Tibial nerve (tissue), 4 donors: ENCODE data around the gene STXBP6. TPM values are rescaled to one million over a fixed set of nuclear protein-coding genes. Genes with fewer than 3 reads are reported as not detected.

Experiments used
- DNase-seq, 2 donors: peaks; one replicate each; pipeline ENCODE4 v3.0.0-alpha.2; 2019; ENCODE audit warnings: low spot score in 2 of 2
- H3K27ac ChIP-seq, 4 donors: fragments of 200-600 bp; sonication (generic) in 3 of 4; one replicate each; pipeline ENCODE4 v1.5.1; 2017 to 2019; ENCODE audit warnings: mild to moderate bottlenecking in 1 of 4
- H3K27me3 ChIP-seq, 2 donors: fragments of 200-600 bp; sonication (generic) in 1 of 2; one replicate each; pipeline versions ENCODE4 v1.5.1 to v1.6.0; 2017 to 2019
- H3K36me3 ChIP-seq, 3 donors: fragments of 200-600 bp; sonication (generic); one replicate each; pipeline ENCODE4 v1.5.1; 2018 to 2019
- H3K4me1 ChIP-seq, 4 donors: fragments of 200-600 bp; sonication (generic) in 3 of 4; one replicate each; pipeline ENCODE4 v1.5.1; 2017 to 2019
- H3K4me3 ChIP-seq, 4 donors: fragments of 200-600 bp; sonication (generic) in 3 of 4; one replicate each; pipeline ENCODE4 v1.5.1; 2017 to 2019; ENCODE audit warnings: mild to moderate bottlenecking in 1 of 4, moderate library complexity in 1 of 4
- H3K9me3 ChIP-seq, 4 donors: fragments of 200-600 bp; sonication (generic) in 3 of 4; one replicate each; pipeline ENCODE4 v1.5.1; 2017 to 2019
- CTCF ChIP-seq, 5 experiments: fragments of 200-600 bp in 3 of 5; fragments of 450-650 bp in 2 of 5; sonication (generic) in 3 of 5; IDR thresholded peaks; one replicate each; pipeline ENCODE4 v1.5.1; 2016 to 2019; ENCODE audit warnings: antibody characterized with exemption in 5 of 5, mild to moderate bottlenecking in 3 of 5, moderate library complexity in 2 of 5
- EP300 ChIP-seq, 2 donors: sonication (generic); formaldehyde crosslinking; IDR thresholded peaks; one replicate each; pipeline ENCODE4 v1.6.1; 2017; ENCODE audit warnings: antibody characterized with exemption in 2 of 2, mild to moderate bottlenecking in 1 of 2
- POLR2A ChIP-seq, 2 donors: fragments of 450-650 bp; IDR thresholded peaks; one replicate each; pipeline ENCODE4 v1.6.1; 2017; ENCODE audit warnings: antibody characterized with exemption in 2 of 2, mild to moderate bottlenecking in 2 of 2, moderate library complexity in 2 of 2
- WGBS, 2 donors: methylation state at CpG; one replicate each; pipeline ENCODE4 v1.1.5; 2018; 5-methylcytosine and 5-hydroxymethylcytosine counted together
- total RNA-seq, 4 donors: library from RNA; depleted of rRNA; stranded (reverse); fragments of >200 nt; gene quantifications; one replicate each; pipeline ENCODE4 v1.1.0, GENCODE V29; 2016

STXBP6 gene
- total RNA-seq, 4 donors from 2014 or later = 12.6 to 42.6 (median 33.5) TPM

- 65 to 67% methylated on average over 7 of the region's 7 CpGs for WGBS, 2 donors
Measured at GRCh38 chr14:24863968-24864684, 185.8 kb downstream of the STXBP6 start.

GRCh38 chr14:24861083-24861630, 188.8 kb downstream of the STXBP6 start:
- no peaks in the 10 kb centered on the region for H3K36me3 ChIP-seq
- peaks cover 0 to 4% (median 0%) of the 10 kb centered on the region in 4 donors for H3K4me1 ChIP-seq
- TF ChIP-seq CTCF (IDR thresholded peaks at IDR 0.05) (no peak), EP300 (IDR thresholded peaks at IDR 0.05) (no peak)
- no peaks in the 10 kb centered on the region for H3K9me3 ChIP-seq
- no peak overlapping the region for H3K4me3 ChIP-seq
- no peak for DNase-seq
- no peaks in the 10 kb centered on the region for H3K27me3 ChIP-seq
- WGBS, 2 donors = 64 to 68% methylated on average over 4 of the region's 4 CpGs
- H3K27ac ChIP-seq = no peak overlapping the region

More at GRCh38 chr14:24863968-24864684, 185.8 kb downstream of the STXBP6 start:
- Histone ChIP-seq H3K9me3 (no peaks in the 10 kb centered on the region), H3K27me3 (no peaks in the 10 kb centered on the region), H3K4me1 (peaks cover 0 to 4% (median 0%) of the 10 kb centered on the region in 4 donors), H3K36me3 (no peaks in the 10 kb centered on the region), H3K27ac (no peak overlapping the region), H3K4me3 (no peak overlapping the region)
- no peak for TF ChIP-seq POLR2A (IDR thresholded peaks at IDR 0.05)
- TF ChIP-seq CTCF (IDR thresholded peaks at IDR 0.05) = no peak
- no peak for TF ChIP-seq EP300 (IDR thresholded peaks at IDR 0.05)
- no peak for DNase-seq

- WGBS, 2 donors = 66 to 84% methylated on average over 5 of the region's 5 CpGs
Measured at GRCh38 chr14:24859559-24859958, 190.4 kb downstream of the STXBP6 start.

GRCh38 chr14:24858684-24859083, 191.3 kb downstream of the STXBP6 start:
- H3K36me3 ChIP-seq = no peaks in the 10 kb centered on the region
- H3K4me3 ChIP-seq = no peak overlapping the region
- WGBS, 2 donors = 80 to 82% methylated on average over 4 of the region's 4 CpGs
- no peaks in the 10 kb centered on the region for H3K27me3 ChIP-seq
- no peak overlapping the region for H3K27ac ChIP-seq
- TF ChIP-seq CTCF (IDR thresholded peaks at IDR 0.05) (no peak), EP300 (IDR thresholded peaks at IDR 0.05) (no peak), POLR2A (IDR thresholded peaks at IDR 0.05) (no peak)
- DNase-seq = no peak
- no peaks in the 10 kb centered on the region for H3K4me1 ChIP-seq
- H3K9me3 ChIP-seq = no peaks in the 10 kb centered on the region

More at GRCh38 chr14:24859559-24859958, 190.4 kb downstream of the STXBP6 start:
- Histone ChIP-seq H3K4me3 (no peak overlapping the region), H3K4me1 (peaks cover 0 to 4% (median 0%) of the 10 kb centered on the region in 4 donors), H3K27ac (no peak overlapping the region), H3K27me3 (no peaks in the 10 kb centered on the region), H3K9me3 (no peaks in the 10 kb centered on the region), H3K36me3 (no peaks in the 10 kb centered on the region)
- no peak for DNase-seq
- TF ChIP-seq CTCF (IDR thresholded peaks at IDR 0.05) = no peak
- no peak for TF ChIP-seq EP300 (IDR thresholded peaks at IDR 0.05)
- TF ChIP-seq POLR2A (IDR thresholded peaks at IDR 0.05) = no peak

- WGBS, 2 donors = 90 to 95% methylated on average over 4 of the region's 4 CpGs
- Histone ChIP-seq H3K27me3 (no peaks in the 10 kb centered on the region), H3K4me1 (no peaks in the 10 kb centered on the region), H3K36me3 (no peaks in the 10 kb centered on the region), H3K4me3 (no peak overlapping the region), H3K9me3 (no peaks in the 10 kb centered on the region), H3K27ac (no peak overlapping the region)
- no peak for TF ChIP-seq CTCF (IDR thresholded peaks at IDR 0.05)
- TF ChIP-seq EP300 (IDR thresholded peaks at IDR 0.05) = no peak
- no peak for TF ChIP-seq POLR2A (IDR thresholded peaks at IDR 0.05)
- no peak for DNase-seq
Measured at GRCh38 chr14:24858052-24858451, 191.9 kb downstream of the STXBP6 start.
